HCT116 (cell line): Measurements from ENCODE around the gene ATCAY. TPM values are rescaled to one million over a fixed set of nuclear protein-coding genes. Genes with fewer than 3 reads are reported as not detected.

Experiments used
- ATAC-seq: fragments of 200-7000 bp; cut with Tn5 transposase; 2 replicates; pipeline ENCODE4 v1.9.1; 2020; ENCODE audit warnings: mild to moderate bottlenecking, moderate library complexity
- BruUV-seq: library from RNA; stranded (reverse); fragments of 400-500 nt; replicated peaks from 2 replicates; lab custom pipeline; 2021; lab: Mats Ljungman, UMichigan
- CTCF ChIA-PET: fragments of 300-600 bp; sonication (Branson Sonifier 250); formaldehyde crosslinking; loops from one replicate; lab custom pipeline; 2021; ENCODE audit warnings: antibody characterized with exemption; lab: Charles Lee
- POLR2A ChIA-PET: fragments of 300-600, 350-600 bp; sonication (Branson Sonifier 250); formaldehyde crosslinking; loops from one replicate; lab custom pipeline; 2021; ENCODE audit warnings: antibody characterized with exemption; lab: Charles Lee
- RAD21 ChIA-PET, 2 experiments: fragments of 300-600 bp; sonication (Branson Sonifier 250); formaldehyde crosslinking; loops; one replicate each; lab custom pipeline; 2023; ENCODE audit warnings: low total read pairs in 2 of 2; ENCODE audit not compliant: uncharacterized antibody in 2 of 2, unreplicated experiment in 2 of 2, low non-redundant PET in 1 of 2; lab: Charles Lee
- DNase-seq: peaks from one replicate; pipeline ENCODE4 v3.0.0-alpha.2; 2010; ENCODE audit warnings: low read depth, low spot score
- H2AFZ ChIP-seq: fragments of 200-600 bp; shearing (Covaris generic), sonication (generic); 2 replicates; pipeline ENCODE4 v1.6.1; 2017; ENCODE audit warnings: low read depth, mixed run types, mixed read lengths, antibody characterized with exemption, low read length; ENCODE audit not compliant: poor library complexity, severe bottlenecking
- H3K27ac ChIP-seq: 2 replicates; pipeline ENCODE4 v1.5.1; 2012; ENCODE audit warnings: low read depth, low read length
- H3K27me3 ChIP-seq: fragments of 200-600 bp; sonication (generic); 2 replicates; pipeline ENCODE4 v1.6.1; 2016; ENCODE audit warnings: mixed run types, low read length, mixed read lengths; ENCODE audit not compliant: insufficient read depth
- H3K36me3 ChIP-seq, 2 experiments: fragments of 200-500 bp in 1 of 2; fragments of 200-600 bp in 1 of 2; sonication (Bioruptor generic) in 1 of 2; sonication (generic) in 1 of 2; 2 replicates each; pipeline versions ENCODE4 v1.5.1 to v1.6.1; 2014 to 2016; ENCODE audit warnings: low read length in 2 of 2, inconsistent platforms in 1 of 2, mixed read lengths in 1 of 2, mixed run types in 1 of 2; ENCODE audit not compliant: insufficient read depth in 2 of 2, control insufficient read depth in 1 of 2
- H3K4me1 ChIP-seq, 2 experiments: fragments of 200-600 bp in 1 of 2; sonication (generic) in 1 of 2; 2 replicates each; pipeline versions ENCODE4 v1.5.1 to v1.6.1; 2012 to 2017; ENCODE audit warnings: low read length in 2 of 2, inconsistent platforms in 1 of 2, mild to moderate bottlenecking in 1 of 2, mixed read lengths in 1 of 2, mixed run types in 1 of 2, moderate library complexity in 1 of 2; ENCODE audit not compliant: insufficient read depth in 2 of 2, control insufficient read depth in 1 of 2
- H3K4me2 ChIP-seq: fragments of 200-600 bp; sonication (generic); 2 replicates; pipeline ENCODE4 v1.6.1; 2017; ENCODE audit warnings: mixed run types, low read length, mixed read lengths
- H3K4me3 ChIP-seq, 2 experiments: fragments of 200-600 bp in 1 of 2; sonication (generic) in 1 of 2; replicated peaks in 1 of 2; 2 replicates each; pipeline ENCODE4 v1.5.1; 2011 to 2016; ENCODE audit warnings: low read length in 2 of 2, control low read depth in 1 of 2, low read depth in 1 of 2, mild to moderate bottlenecking in 1 of 2, mixed read lengths in 1 of 2, mixed run types in 1 of 2
- H3K79me2 ChIP-seq: fragments of 200-600 bp; sonication (generic); 2 replicates; pipeline ENCODE4 v1.6.1; 2017; ENCODE audit warnings: mild to moderate bottlenecking, mixed run types, low read length, moderate library complexity, mixed read lengths; ENCODE audit not compliant: insufficient read depth
- H3K9ac ChIP-seq: fragments of 200-600 bp; sonication (generic); 2 replicates; pipeline ENCODE4 v1.6.1; 2016; ENCODE audit warnings: low read length, mixed read lengths
- H3K9me2 ChIP-seq: fragments of 200-600 bp; sonication (generic), shearing (Covaris generic); 2 replicates; pipeline ENCODE4 v1.6.1; 2017; ENCODE audit warnings: mixed run types, mild to moderate bottlenecking, moderate library complexity; ENCODE audit not compliant: insufficient read depth
- H3K9me3 ChIP-seq, 2 experiments: fragments of 200-500 bp in 1 of 2; fragments of 200-600 bp in 1 of 2; sonication (Bioruptor generic) in 1 of 2; sonication (generic) in 1 of 2; 2 replicates each; pipeline ENCODE4 v1.6.1; 2014 to 2017; ENCODE audit warnings: low read length in 2 of 2, mixed read lengths in 2 of 2, inconsistent platforms in 1 of 2, low read depth in 1 of 2, mild to moderate bottlenecking in 1 of 2, mixed run types in 1 of 2, moderate library complexity in 1 of 2; ENCODE audit not compliant: control insufficient read depth in 1 of 2, insufficient read depth in 1 of 2
- H4K20me1 ChIP-seq: fragments of 200-600 bp; sonication (generic), shearing (Covaris generic); 2 replicates; pipeline ENCODE4 v1.6.1; 2017; ENCODE audit warnings: mixed run types, mild to moderate bottlenecking, moderate library complexity; ENCODE audit not compliant: insufficient read depth
- CBX3 ChIP-seq: IDR thresholded peaks from 2 replicates; pipeline ENCODE4 v1.6.1; 2012; ENCODE audit warnings: low read depth
- ELF1 ChIP-seq: IDR thresholded peaks from 2 replicates; pipeline ENCODE4 v1.6.1; 2012; ENCODE audit warnings: low read depth, borderline replicate concordance
- EZH2 ChIP-seq: fragments of 200-600 bp; sonication (generic); IDR thresholded peaks from 2 replicates; pipeline ENCODE4 v1.6.1; 2017; ENCODE audit warnings: antibody characterized with exemption, mixed run types
- FOSL1 ChIP-seq: IDR thresholded peaks from 2 replicates; pipeline ENCODE4 v1.6.1; 2012; ENCODE audit warnings: low read depth
- RAD21 ChIP-seq: IDR thresholded peaks from 2 replicates; pipeline ENCODE4 v1.6.1; 2012; ENCODE audit warnings: low read depth, mild to moderate bottlenecking
- SIN3A ChIP-seq: IDR thresholded peaks from 2 replicates; pipeline ENCODE4 v1.6.1; 2012; ENCODE audit warnings: low read depth
- SP1 ChIP-seq: IDR thresholded peaks from 2 replicates; pipeline ENCODE4 v1.6.1; 2012; ENCODE audit warnings: low read depth
- SRF ChIP-seq: IDR thresholded peaks from 2 replicates; pipeline ENCODE4 v1.6.1; 2012; ENCODE audit warnings: low read depth
- intact Hi-C: fragments of 100-400 bp; cut with micrococcal nuclease; formaldehyde crosslinking; loops from 2 replicates; pipeline ENCODE4 v1.10.0; 2022
- total RNA-seq: library from RNA; stranded (reverse); gene quantifications from one replicate; pipeline ENCODE4 v1.2.1, GENCODE V29; 2021; ENCODE audit not compliant: unreplicated experiment
- TF ChIP-seq, protein P1 (sequence below): IDR thresholded peaks from 2 replicates; pipeline ENCODE4 v1.6.1; 2012
- TF ChIP-seq, protein P2 (sequence below): IDR thresholded peaks from 2 replicates; pipeline ENCODE4 v1.6.1; 2011; ENCODE audit warnings: mild to moderate bottlenecking, low read length, moderate library complexity; ENCODE audit not compliant: insufficient replicate concordance; ENCODE audit errors: extremely low read depth

ATCAY gene
- total RNA-seq, 1 experiment from 2014 or later, result not detected

DNA sequence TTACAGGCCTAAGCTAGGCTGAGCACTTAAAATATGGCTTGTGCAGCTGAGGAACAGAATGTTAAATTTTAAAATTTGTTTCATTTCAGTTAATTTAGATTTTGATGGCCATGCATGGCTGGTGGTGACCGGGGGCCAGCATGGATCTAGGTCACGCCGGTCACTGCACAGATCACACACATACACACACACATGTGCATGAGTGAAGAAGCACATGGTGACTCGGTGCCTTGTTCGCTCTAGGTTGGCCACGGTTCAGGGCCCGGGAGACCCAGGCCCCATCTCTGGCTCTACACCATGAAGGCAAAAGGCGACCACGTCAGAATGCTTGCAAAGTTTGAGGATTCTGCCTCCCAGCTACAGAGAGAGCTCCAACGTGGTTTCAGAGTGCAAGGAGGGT, 39.7 kb upstream of the ATCAY start:
- H3K9ac ChIP-seq, result no peak overlapping the region
- intact Hi-C loops, result no loop called here
- no TSS peak for BruUV-seq
- H2AFZ ChIP-seq, result no peak overlapping the region
- ChIA-PET RAD21 (no interaction called here), POLR2A (no interaction called here), CTCF (interaction anchor here (2.2 kb wide), 1 partner anchor 8 kb away, joined by 11 read pairs; no protein-coding TSS in a partner anchor)
- ATAC-seq (no peak), DNase-seq (no peak)
- no peaks in the 10 kb centered on the region for H3K27me3 ChIP-seq
- no peaks in the 10 kb centered on the region for H4K20me1 ChIP-seq
- no peaks in the 10 kb centered on the region for H3K79me2 ChIP-seq
- no peak overlapping the region for H3K4me2 ChIP-seq
- H3K4me1 ChIP-seq, result peaks cover 0 to 6% of the 10 kb centered on the region in 2 experiments; a peak in 1 of 4 replicates
- H3K9me3 ChIP-seq, result peaks cover 0 to 10% of the 10 kb centered on the region in 2 experiments; a peak in 1 of 4 replicates
- no peaks in the 10 kb centered on the region for H3K36me3 ChIP-seq
- H3K9me2 ChIP-seq, result no peaks in the 10 kb centered on the region
- H3K27ac ChIP-seq, result no peak overlapping the region
- no peak for TF ChIP-seq FOSL1
- TF ChIP-seq RAD21, result no peak
- TF ChIP-seq SP1, result no peak
- TF ChIP-seq, protein P1, sequence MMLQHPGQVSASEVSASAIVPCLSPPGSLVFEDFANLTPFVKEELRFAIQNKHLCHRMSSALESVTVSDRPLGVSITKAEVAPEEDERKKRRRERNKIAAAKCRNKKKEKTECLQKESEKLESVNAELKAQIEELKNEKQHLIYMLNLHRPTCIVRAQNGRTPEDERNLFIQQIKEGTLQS, result no peak
- TF ChIP-seq EZH2, result no peak
- TF ChIP-seq CBX3, result no peak
- TF ChIP-seq SRF, result no peak
- no peak for TF ChIP-seq ELF1
- TF ChIP-seq, protein P2, sequence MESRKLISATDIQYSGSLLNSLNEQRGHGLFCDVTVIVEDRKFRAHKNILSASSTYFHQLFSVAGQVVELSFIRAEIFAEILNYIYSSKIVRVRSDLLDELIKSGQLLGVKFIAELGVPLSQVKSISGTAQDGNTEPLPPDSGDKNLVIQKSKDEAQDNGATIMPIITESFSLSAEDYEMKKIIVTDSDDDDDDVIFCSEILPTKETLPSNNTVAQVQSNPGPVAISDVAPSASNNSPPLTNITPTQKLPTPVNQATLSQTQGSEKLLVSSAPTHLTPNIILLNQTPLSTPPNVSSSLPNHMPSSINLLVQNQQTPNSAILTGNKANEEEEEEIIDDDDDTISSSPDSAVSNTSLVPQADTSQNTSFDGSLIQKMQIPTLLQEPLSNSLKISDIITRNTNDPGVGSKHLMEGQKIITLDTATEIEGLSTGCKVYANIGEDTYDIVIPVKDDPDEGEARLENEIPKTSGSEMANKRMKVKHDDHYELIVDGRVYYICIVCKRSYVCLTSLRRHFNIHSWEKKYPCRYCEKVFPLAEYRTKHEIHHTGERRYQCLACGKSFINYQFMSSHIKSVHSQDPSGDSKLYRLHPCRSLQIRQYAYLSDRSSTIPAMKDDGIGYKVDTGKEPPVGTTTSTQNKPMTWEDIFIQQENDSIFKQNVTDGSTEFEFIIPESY, result no peak
- no peak for TF ChIP-seq SIN3A
- H3K4me3 ChIP-seq, result no peak overlapping the region
